Hepatocyte (in vitro differentiated cells): ENCODE results near the gene FAM193B. TPM values are rescaled to one million over a fixed set of nuclear protein-coding genes. Genes with fewer than 3 reads are reported as not detected.
A peak's percentile ranks its signal among the peaks of the same experiment; 100 is the strongest.

Experiments
- DNase-seq: peaks from one replicate; pipeline ENCODE4 v3.0.0-alpha.2; 2016; ENCODE audit warnings: low spot score
- H2AFZ ChIP-seq: fragments of 200-600 bp; sonication (generic); 2 replicates; pipeline ENCODE4 v1.6.0; 2016; ENCODE audit warnings: antibody characterized with exemption, mild to moderate bottlenecking
- H3K27ac ChIP-seq: fragments of 200-600 bp; sonication (generic); 2 replicates; pipeline ENCODE4 v1.5.1; 2016; ENCODE audit warnings: mild to moderate bottlenecking
- H3K27me3 ChIP-seq: fragments of 200-600 bp; sonication (generic); 2 replicates; pipeline ENCODE4 v1.6.1; 2016
- H3K36me3 ChIP-seq: fragments of 200-600 bp; sonication (generic); replicated peaks from 2 replicates; pipeline ENCODE4 v1.5.1; 2016; ENCODE audit warnings: low read depth; ENCODE audit not compliant: insufficient read depth
- H3K4me1 ChIP-seq: fragments of 200-600 bp; sonication (generic); 2 replicates; pipeline ENCODE4 v1.5.1; 2016; ENCODE audit warnings: mild to moderate bottlenecking, moderate library complexity; ENCODE audit not compliant: insufficient read depth
- H3K4me2 ChIP-seq: fragments of 200-600 bp; sonication (generic); 2 replicates; pipeline ENCODE4 v1.6.0; 2016
- H3K4me3 ChIP-seq: fragments of 200-600 bp; sonication (generic); 2 replicates; pipeline ENCODE4 v1.5.1; 2016; ENCODE audit warnings: mild to moderate bottlenecking
- H3K79me2 ChIP-seq: fragments of 200-600 bp; sonication (generic); 2 replicates; pipeline ENCODE4 v1.6.0; 2017; ENCODE audit warnings: mild to moderate bottlenecking
- H3K9me2 ChIP-seq: fragments of 200-600 bp; sonication (generic); replicated peaks from 2 replicates; pipeline ENCODE4 v1.6.0; 2017; ENCODE audit warnings: mild to moderate bottlenecking; ENCODE audit not compliant: insufficient read depth
- H3K9me3 ChIP-seq: fragments of 200-600 bp; sonication (generic); 2 replicates; pipeline ENCODE4 v1.5.1; 2016; ENCODE audit warnings: low read depth, mild to moderate bottlenecking
- H4K20me1 ChIP-seq: fragments of 200-600 bp; sonication (generic); 2 replicates; pipeline ENCODE4 v1.6.0; 2016; ENCODE audit warnings: mild to moderate bottlenecking; ENCODE audit not compliant: insufficient read depth, poor library complexity, severe bottlenecking
- EZH2 ChIP-seq: fragments of 200-600 bp; sonication (generic); IDR thresholded peaks from 2 replicates; pipeline ENCODE4 v1.6.1; 2016; ENCODE audit warnings: antibody characterized with exemption, mild to moderate bottlenecking, borderline replicate concordance
- EZH2phosphoT487 ChIP-seq: fragments of 200-600 bp; sonication (generic); IDR thresholded peaks from one replicate; pipeline ENCODE4 v1.6.1; 2018; ENCODE audit warnings: antibody characterized with exemption, mild to moderate bottlenecking, low read depth, moderate library complexity; ENCODE audit not compliant: unreplicated experiment, severe bottlenecking
- WGBS: methylation state at CpG from one replicate; pipeline ENCODE4 v1.1.6; 2016; ENCODE audit warnings: low lambda C conversion rate; ENCODE audit errors: missing lambda C conversion rate; 5-methylcytosine and 5-hydroxymethylcytosine counted together
- polyA plus RNA-seq: library from polyadenylated mRNA; unstranded; fragments of >200 nt; fragmentation: Nextera tagmentation; extraction: Ambion mirVana; gene quantifications from 2 replicates; pipeline ENCODE4 v1.2.1, GENCODE V29; 2016
- total RNA-seq: library from RNA; depleted of rRNA; stranded (reverse); fragments of >200 nt; gene quantifications from 2 replicates; pipeline ENCODE4 v1.2.3, GENCODE V29; 2014
- TF ChIP-seq, protein P1 (sequence below): fragments of 200-600 bp; sonication (generic); IDR thresholded peaks from 2 replicates; pipeline ENCODE4 v1.5.1; 2016; ENCODE audit warnings: antibody characterized with exemption, mild to moderate bottlenecking; ENCODE audit not compliant: poor library complexity

The FAM193B gene
- total and polyA plus RNA-seq, 2 experiments from 2014 or later, result 67.6 to 76.1 TPM

DNA sequence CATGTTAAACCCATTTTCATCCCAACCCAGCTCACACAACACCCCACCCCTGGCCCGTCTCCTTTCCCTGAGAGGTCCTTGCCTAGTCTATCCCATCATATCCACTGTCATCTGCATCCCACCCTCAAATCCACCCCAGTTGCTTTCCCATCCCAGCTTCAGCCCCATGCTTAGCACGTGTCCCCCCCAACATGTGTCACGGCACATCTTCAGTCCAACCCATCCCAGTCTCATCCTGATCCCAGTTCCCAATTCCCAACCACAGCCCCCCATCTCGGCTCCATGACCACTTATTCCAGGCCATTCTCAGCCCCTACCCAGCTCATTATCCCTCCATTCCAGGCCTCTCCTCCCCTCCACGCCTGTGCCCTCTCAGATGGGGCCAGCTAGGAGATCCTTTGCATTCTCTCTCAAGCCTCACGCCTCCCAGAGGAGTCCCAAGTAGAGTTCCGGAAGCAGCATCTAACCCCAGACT lies 80.3 kb downstream of the FAM193B start:
- TF ChIP-seq, protein P1, sequence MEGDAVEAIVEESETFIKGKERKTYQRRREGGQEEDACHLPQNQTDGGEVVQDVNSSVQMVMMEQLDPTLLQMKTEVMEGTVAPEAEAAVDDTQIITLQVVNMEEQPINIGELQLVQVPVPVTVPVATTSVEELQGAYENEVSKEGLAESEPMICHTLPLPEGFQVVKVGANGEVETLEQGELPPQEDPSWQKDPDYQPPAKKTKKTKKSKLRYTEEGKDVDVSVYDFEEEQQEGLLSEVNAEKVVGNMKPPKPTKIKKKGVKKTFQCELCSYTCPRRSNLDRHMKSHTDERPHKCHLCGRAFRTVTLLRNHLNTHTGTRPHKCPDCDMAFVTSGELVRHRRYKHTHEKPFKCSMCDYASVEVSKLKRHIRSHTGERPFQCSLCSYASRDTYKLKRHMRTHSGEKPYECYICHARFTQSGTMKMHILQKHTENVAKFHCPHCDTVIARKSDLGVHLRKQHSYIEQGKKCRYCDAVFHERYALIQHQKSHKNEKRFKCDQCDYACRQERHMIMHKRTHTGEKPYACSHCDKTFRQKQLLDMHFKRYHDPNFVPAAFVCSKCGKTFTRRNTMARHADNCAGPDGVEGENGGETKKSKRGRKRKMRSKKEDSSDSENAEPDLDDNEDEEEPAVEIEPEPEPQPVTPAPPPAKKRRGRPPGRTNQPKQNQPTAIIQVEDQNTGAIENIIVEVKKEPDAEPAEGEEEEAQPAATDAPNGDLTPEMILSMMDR, result no peak
- TF ChIP-seq EZH2 (no peak), EZH2phosphoT487 (no peak)
- H3K9me2 ChIP-seq, result no peaks in the 10 kb centered on the region
- peaks cover 22% of the 10 kb centered on the region for H3K4me1 ChIP-seq
- H3K27ac ChIP-seq, result no peak overlapping the region
- 47% methylated on average over 7 of the region's 7 CpGs for WGBS
- DNase-seq, result no peak
- H2AFZ ChIP-seq, result no peak overlapping the region
- no peaks in the 10 kb centered on the region for H3K9me3 ChIP-seq
- H3K79me2 ChIP-seq, result peaks cover 39% of the 10 kb centered on the region
- no peak overlapping the region for H3K4me3 ChIP-seq
- peak overlapping the region; percentile 96 for H3K4me2 ChIP-seq
- H3K27me3 ChIP-seq, result no peaks in the 10 kb centered on the region
- H3K36me3 ChIP-seq, result no peaks in the 10 kb centered on the region
- H4K20me1 ChIP-seq, result peaks cover 36% of the 10 kb centered on the region

DNA sequence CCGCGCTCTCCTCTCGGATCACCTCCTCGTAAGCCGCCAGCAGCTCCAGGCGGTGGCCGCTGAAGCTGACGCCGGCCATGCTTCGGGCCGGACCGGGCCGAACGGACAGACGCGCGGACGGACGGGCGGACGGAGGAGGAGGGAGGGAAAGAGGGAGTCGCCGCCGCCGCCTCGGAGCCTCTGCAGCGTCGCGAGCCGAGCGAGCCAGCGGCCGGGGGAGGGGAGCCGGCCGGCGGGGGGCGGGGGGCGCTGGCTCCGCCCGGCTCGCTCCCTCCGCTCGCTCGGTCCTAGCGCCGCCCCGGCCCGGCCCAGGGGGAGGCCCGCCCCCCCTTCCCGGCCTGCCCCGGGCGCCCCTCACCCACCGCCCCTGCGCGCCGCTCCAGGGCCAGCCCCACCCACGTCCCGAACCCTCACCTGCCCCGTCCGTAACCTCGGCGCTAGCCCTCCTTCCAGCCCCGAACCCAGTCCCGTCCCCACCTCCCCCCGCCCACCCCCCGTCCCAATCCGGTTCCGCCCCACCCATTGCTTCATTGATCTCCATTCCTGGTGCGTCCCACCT lies 80.8 kb downstream of the FAM193B start, which contains the start of gene DBN1:
Gene DBN1, minus strand, starts transcription at position 192 of the 559 bp plus-strand sequence. Its CDS starts 113 bp downstream, at position 79.
- peaks cover 44% of the 10 kb centered on the region for H3K79me2 ChIP-seq
- peak within 1 kb of the TSS; percentile 87 for H3K27ac ChIP-seq
- H2AFZ ChIP-seq, result peak within 1 kb of the TSS; percentile 68
- TF ChIP-seq, protein P1, result no peak
- TF ChIP-seq EZH2phosphoT487 (no peak), EZH2 (no peak)
- H3K4me3 ChIP-seq, result peak within 1 kb of the TSS; percentile 92
- H3K4me2 ChIP-seq, result peak within 1 kb of the TSS; percentile 96
- H3K9me3 ChIP-seq, result no peaks in the 10 kb centered on the region
- H3K9me2 ChIP-seq, result no peaks in the 10 kb centered on the region
- DNase-seq, result peak; percentile 89
- 0% methylated on average over 1 of the region's 69 CpGs for WGBS
- H4K20me1 ChIP-seq, result peaks cover 41% of the 10 kb centered on the region
- no peaks in the 10 kb centered on the region for H3K36me3 ChIP-seq
- peaks cover 17% of the 10 kb centered on the region for H3K4me1 ChIP-seq
- no peaks in the 10 kb centered on the region for H3K27me3 ChIP-seq

DNA sequence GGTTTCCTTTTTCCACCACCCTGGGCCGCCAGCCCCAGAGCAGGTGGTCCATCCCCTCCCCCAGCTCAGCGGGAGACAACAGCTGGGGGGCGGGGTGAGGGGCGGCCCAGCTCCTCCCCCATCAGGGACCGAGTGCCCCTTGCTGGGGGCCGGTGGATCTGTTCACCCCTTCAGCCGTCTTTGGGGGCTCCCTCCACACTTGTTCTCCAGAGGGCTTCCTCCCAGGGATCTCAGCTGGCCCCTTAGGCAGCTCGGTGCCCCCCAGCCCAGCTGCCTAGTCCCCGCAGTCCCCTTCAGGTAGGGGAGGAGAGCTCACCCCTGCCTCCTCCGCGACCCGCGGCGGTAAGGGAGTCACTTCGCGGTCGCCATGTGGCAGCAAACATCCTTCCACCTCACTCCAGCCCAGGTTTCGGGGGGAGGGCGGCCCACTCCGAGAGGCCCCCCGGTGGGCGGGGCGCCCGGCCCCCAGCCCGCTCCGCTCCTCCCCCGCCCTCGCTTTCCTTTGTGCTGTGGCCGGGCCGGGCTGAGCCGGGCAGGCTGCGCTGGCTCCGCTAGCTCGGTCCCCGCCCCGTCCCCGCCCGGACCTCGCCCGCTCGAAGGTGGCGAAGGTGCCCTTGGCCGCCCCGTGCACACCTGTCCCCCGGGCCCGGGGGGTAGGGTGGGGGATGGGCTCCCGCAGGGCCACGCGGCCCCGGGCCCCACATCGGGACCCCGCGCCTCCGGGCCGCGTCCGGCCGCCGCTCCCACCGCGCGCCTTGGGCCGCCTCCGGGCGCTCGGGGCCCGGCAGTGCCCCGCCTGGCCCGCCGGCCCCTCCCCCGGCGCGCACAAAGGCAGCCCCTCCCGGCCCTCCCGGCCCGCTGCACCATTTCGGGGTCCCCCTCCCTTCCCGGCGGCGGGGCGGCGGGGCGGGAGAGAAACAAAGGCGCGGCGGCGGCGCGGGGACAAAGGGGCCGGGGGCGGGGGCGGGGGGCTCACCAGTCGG lies 81.6 kb downstream of the FAM193B start:
- Histone ChIP-seq H2AFZ (peak overlapping the region; percentile 68), H3K79me2 (peaks cover 49% of the 10 kb centered on the region), H3K27ac (peak overlapping the region; percentile 87), H3K4me2 (peak overlapping the region; percentile 96), H3K9me3 (no peaks in the 10 kb centered on the region), H3K4me1 (peaks cover 17% of the 10 kb centered on the region), H3K4me3 (peak overlapping the region; percentile 92), H3K27me3 (no peaks in the 10 kb centered on the region), H3K36me3 (no peaks in the 10 kb centered on the region), H4K20me1 (peaks cover 47% of the 10 kb centered on the region), H3K9me2 (no peaks in the 10 kb centered on the region)
- TF ChIP-seq, protein P1, result peak; percentile 10
- no peak for TF ChIP-seq EZH2
- 2% methylated on average over 16 of the region's 93 CpGs for WGBS
- DNase-seq, result peak; percentile 78
